HepG2 (cell line): Measurements from ENCODE around the gene PCGF3. TPM values are rescaled to one million over a fixed set of nuclear protein-coding genes. Genes with fewer than 3 reads are reported as not detected.

ENCODE experiments used
- DZIP1 ChIP-seq: sonication (generic); formaldehyde crosslinking; IDR thresholded peaks from 2 replicates; pipeline ENCODE4 v1.5.0; 2020; ENCODE audit warnings: mild to moderate bottlenecking, missing genetic modification reagents
- FIP1L1 ChIP-seq: fragments of 200-400 bp; formaldehyde crosslinking; IDR thresholded peaks from 2 replicates; pipeline ENCODE4 v1.6.1; 2018; ENCODE audit warnings: low read depth, mild to moderate bottlenecking, low read length, moderate library complexity, borderline replicate concordance; ENCODE audit not compliant: insufficient read depth
- FOXA1 ChIP-seq, 2 experiments: fragments of 450-650 bp in 1 of 2; sonication (generic) in 1 of 2; formaldehyde crosslinking in 1 of 2; IDR thresholded peaks; 2 replicates each; pipeline versions ENCODE4 v1.4.0 to v1.6.1; 2016 to 2020; ENCODE audit warnings: missing genetic modification reagents in 1 of 2
- FOXJ3 ChIP-seq: sonication (generic); formaldehyde crosslinking; IDR thresholded peaks from 2 replicates; pipeline ENCODE4 v1.4.0; 2020; ENCODE audit warnings: missing genetic modification reagents, mild to moderate bottlenecking, borderline replicate concordance
- HDAC6 ChIP-seq: fragments of 200-600 bp; sonication (generic); IDR thresholded peaks from 2 replicates; pipeline ENCODE4 v1.7.0; 2017; ENCODE audit warnings: mild to moderate bottlenecking, antibody characterized with exemption, low read length, low read depth
- HNF4A ChIP-seq: sonication (generic); formaldehyde crosslinking; IDR thresholded peaks from 2 replicates; pipeline ENCODE4 v1.4.0; 2020; ENCODE audit warnings: missing genetic modification reagents
- MBNL3 ChIP-seq: fragments of 250-450 bp; sonication (Bioruptor Pico); conservative IDR thresholded peaks from 2 replicates; pipeline ENCODE4 v1.8.0; 2022; ENCODE audit warnings: mild to moderate bottlenecking, inconsistent platforms
- NBN ChIP-seq: fragments of 450-650 bp; conservative IDR thresholded peaks from 2 replicates; pipeline ENCODE4 v1.6.1; 2017
- POLR2AphosphoS5 ChIP-seq: IDR thresholded peaks from 2 replicates; pipeline ENCODE4 v1.6.1; 2012; ENCODE audit warnings: low read depth, low read length
- RFX1 ChIP-seq: fragments of 450-650 bp; IDR thresholded peaks from 2 replicates; pipeline ENCODE4 v1.6.1; 2017
- SP4 ChIP-seq: sonication (generic); formaldehyde crosslinking; IDR thresholded peaks from 2 replicates; pipeline ENCODE4 v1.8.1; 2023; ENCODE audit warnings: mild to moderate bottlenecking, missing genetic modification reagents
- TEAD2 ChIP-seq: sonication (generic); formaldehyde crosslinking; IDR thresholded peaks from 2 replicates; pipeline ENCODE4 v1.9.0; 2021; ENCODE audit warnings: missing genetic modification reagents
- ZMAT5 ChIP-seq: sonication (generic); formaldehyde crosslinking; IDR thresholded peaks from 2 replicates; pipeline ENCODE4 v1.5.0; 2020; ENCODE audit warnings: mild to moderate bottlenecking, low read depth, missing genetic modification reagents, borderline replicate concordance
- ZNF609 ChIP-seq: sonication (generic); formaldehyde crosslinking; IDR thresholded peaks from 2 replicates; pipeline ENCODE4 v1.4.0; 2020; ENCODE audit warnings: mild to moderate bottlenecking, missing genetic modification reagents, borderline replicate concordance
- ZNF770 ChIP-seq: sonication (generic); formaldehyde crosslinking; IDR thresholded peaks from 2 replicates; pipeline ENCODE4 v1.5.0; 2020; ENCODE audit warnings: mild to moderate bottlenecking, missing genetic modification reagents
- ZSCAN5A ChIP-seq: sonication (generic); formaldehyde crosslinking; IDR thresholded peaks from 2 replicates; pipeline ENCODE4 v1.8.0; 2022; ENCODE audit warnings: mild to moderate bottlenecking, missing genetic modification reagents, borderline replicate concordance
- polyA plus RNA-seq, 8 experiments: library from polyadenylated mRNA; depleted of rRNA in 3 of 8; stranded (reverse) in 7 of 8; unstranded in 1 of 8; fragments of >200 nt; fragmentation: Illumina TruSeq in 4 of 8; extraction: Trizol in 4 of 8; gene quantifications; 2 replicates each; pipeline versions ENCODE4 v1.2.1 to v1.2.3, GENCODE V29; 2011 to 2016; ENCODE audit warnings: low read depth in 4 of 8, missing spikeins in 1 of 8, mixed read lengths in 1 of 8; ENCODE audit not compliant: insufficient read depth in 1 of 8
- total RNA-seq, 5 experiments: library from RNA; depleted of rRNA; stranded (reverse); fragments of >200 nt; fragmentation: Illumina TruSeq; extraction: Trizol; gene quantifications; 2 replicates each; pipeline ENCODE4 v1.2.3, GENCODE V29; 2016; ENCODE audit warnings: low read depth in 1 of 5

Gene PCGF3
- total and polyA plus RNA-seq, 2 of the 13 experiments (the other 11 are each of a cell fraction or from before 2014, with no cell fraction given): 28.6 to 66.2 TPM

- TF ChIP-seq FOXA1 (IDR thresholded peaks at IDR 0.05) (no peak), FOXA1 (CRISPR knock-in tag; IDR thresholded peaks at IDR 0.05) (peak; percentile 89), ZMAT5 (CRISPR knock-in tag) (no peak), FOXJ3 (CRISPR knock-in tag) (peak; percentile 41; the same call in 1 of the 2 replicates), TEAD2 (no peak), ZNF609 (CRISPR knock-in tag) (peak; percentile 80), NBN (no peak), POLR2AphosphoS5 (no peak), HDAC6 (no peak), HNF4A (CRISPR knock-in tag) (peak; percentile 60), DZIP1 (CRISPR knock-in tag) (no peak), FIP1L1 (no peak), ZNF770 (0 out of 2 replicates have a peak, but pooled peaks have one; percentile 38), RFX1 (no peak), ZSCAN5A (no peak), MBNL3 (CRISPR knock-in tag) (no peak), SP4 (CRISPR knock-in tag) (no peak)
Observed at GRCh38 chr4:658681-659667, 46.7 kb upstream of the PCGF3 start (continued).
